ENCODE measurements around the gene SCUBE1.

The SCUBE1 gene

DNA sequence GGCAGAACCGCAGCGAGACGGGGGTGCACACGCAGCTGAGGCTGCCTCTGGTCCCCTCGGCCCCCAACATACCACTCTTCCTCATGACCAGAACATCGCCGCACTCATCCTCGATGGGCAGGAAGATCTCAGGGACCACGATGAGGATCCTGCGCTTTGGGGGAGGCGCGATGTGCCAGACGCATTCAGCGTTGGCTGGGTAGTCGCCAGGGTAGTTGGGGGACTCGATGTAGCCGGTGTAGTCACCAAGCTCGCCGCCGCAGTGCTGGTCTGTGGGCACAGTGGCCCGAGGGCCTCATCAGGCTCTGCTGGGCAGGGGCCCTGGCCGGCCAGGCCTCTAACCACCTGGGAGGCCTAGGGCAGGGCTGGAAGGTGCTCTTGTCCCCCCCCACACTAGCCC, 133.2 kb downstream of the SCUBE1 start:
- no peak for DNase-seq

DNA sequence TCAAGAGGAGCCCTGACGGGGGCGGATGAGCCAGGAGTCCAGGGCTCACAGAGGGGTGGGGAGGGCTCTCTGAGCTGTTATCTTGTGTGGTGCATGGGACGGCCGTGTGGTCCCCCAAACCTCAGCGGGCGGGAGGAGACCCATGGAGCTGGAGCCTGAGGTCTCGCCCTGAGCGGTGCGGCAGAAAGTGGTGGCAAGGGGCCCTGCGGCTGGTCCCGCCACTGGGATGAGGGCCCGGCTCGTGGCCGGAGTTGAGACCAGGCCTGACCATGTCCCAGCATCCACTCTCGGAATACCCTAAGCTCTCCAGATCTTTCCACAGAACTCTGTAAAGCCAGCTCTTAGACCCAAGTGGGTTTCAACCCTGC, 133.7 kb downstream of the SCUBE1 start:
- no peak for DNase-seq

DNA sequence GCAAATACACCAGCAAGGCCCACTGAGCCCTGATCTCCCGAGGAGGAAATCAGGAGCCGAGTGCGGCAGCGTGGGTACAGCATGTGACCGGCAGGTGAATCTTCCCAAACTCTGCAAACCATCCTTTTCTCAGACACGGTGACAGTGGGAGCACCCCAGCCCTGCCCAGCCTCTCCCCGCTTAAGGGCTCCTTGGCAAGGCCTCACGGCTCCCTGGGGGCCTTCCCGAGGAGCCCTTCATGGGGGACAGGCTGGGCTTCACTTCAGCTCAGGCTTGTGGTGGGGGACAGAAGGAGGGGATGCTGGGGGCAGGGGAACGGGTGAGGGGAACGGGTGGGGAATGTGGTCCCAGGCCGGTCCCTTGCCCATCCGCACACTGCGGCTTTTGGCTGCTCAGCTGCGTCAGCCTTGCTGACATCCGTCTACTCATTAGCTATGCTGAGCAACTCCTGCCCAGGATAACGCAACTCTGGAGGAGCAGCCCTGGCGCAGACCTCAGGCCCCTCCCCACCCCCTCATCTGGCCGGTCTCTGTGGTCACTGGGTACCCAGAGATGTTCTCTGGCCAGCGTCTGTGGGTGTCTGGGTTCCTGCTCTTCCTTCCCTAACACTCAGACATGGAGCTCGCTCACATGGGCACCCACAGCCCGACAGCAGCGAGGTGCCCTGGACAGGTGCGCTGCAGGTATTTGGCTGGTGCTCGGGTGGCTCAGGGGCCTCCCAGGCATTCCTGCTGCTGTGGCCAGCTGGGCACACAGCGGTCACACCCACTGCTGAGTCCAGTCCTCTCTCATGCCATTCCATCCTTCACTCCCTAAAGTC, 134.3 kb downstream of the SCUBE1 start:
- DNase-seq, result no peak

DNA sequence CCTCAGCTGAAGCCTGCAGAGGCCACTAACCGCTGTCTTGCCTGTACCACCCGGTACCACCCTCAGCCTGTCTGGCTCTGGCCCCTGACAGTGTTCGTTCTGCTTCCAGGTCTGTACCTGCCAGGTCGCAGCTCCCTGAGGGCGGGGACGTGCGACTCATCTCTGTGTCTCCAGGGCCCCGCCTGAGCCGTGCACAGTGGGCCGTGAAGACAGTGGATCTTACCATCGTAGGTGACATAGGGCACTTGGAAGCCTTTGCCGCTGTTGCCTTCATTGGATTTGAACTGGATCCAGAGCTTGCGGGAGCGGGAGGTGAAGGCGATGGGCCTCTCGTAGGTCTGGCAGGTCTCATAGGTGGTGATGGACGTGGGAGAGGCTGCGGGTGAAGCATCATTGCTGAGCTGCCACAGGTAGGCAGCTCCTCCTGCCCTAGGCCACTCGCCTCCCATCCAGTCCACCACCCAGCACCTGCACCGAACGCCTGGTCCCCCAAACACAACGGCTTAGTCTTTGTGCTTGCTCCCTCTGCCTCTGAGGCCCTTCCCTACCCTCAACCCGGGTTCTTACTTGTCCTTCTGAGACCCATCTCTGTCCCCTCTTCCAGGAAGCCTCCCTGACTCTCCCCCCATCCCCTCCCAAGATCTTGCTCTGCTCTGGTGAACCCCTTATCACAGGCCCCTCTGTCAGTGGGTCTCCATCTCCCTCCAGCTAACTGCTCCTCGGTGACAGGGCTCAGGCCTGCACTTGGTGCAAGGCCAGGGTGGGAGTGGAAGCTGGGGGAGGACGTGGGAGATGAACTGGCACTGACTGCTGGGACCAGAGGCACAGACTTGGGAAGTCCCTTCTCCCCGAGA, 135.1 kb downstream of the SCUBE1 start:
- no peak for DNase-seq

DNA sequence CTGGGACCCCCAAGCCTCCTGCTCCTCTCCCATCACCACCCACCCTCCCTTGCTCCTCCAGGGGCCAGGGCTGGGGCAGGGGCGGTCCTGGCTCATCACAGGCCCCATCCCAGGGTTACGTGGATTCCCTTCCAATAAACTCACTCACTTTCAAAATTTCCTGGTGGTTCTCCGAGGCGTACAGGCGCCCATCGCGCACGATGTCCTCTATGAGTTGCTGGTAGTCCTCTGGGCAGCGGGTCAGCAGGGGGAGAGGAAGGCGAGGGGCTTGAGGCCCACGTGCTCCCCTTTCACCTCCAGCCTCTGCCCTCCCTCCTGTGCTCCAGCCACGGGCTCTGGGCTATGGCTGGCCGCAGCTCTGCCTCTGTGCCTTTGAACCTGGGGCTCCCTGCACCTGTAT, 135.8 kb downstream of the SCUBE1 start:
- no peak for DNase-seq

DNA sequence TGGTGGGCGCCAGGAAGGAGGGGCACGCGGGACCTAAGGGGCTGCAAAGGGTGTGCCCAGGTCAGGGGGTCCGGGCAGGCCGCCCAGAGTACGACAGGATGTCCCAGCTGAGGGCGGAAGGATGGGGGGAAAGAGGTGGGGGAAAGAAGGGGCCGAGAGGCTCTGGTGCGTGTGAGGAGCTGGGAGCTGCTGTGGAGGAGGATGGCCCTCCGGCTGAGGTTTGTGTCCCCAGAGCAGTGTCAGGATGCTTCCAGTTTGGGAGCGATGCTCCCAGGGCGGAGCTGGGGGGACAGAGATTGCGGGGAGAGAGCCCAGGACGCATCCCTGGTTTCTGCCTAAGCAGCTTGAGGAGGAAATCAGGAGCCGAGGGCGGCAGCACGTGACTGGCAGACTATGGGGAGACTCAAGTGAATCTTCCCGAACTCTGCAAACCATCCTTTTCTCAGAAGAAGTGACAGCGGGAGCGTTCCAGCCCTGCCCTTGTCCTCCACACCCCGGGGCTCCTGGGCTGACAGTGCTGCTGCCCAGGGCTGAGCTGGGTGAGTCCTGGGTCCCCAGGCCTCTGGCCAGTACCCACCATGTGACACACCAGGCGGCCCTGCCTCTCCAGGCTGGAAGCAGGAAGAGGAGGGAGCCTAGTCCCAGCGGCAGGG, 136.5 kb downstream of the SCUBE1 start:
- DNase-seq, result no peak

DNA sequence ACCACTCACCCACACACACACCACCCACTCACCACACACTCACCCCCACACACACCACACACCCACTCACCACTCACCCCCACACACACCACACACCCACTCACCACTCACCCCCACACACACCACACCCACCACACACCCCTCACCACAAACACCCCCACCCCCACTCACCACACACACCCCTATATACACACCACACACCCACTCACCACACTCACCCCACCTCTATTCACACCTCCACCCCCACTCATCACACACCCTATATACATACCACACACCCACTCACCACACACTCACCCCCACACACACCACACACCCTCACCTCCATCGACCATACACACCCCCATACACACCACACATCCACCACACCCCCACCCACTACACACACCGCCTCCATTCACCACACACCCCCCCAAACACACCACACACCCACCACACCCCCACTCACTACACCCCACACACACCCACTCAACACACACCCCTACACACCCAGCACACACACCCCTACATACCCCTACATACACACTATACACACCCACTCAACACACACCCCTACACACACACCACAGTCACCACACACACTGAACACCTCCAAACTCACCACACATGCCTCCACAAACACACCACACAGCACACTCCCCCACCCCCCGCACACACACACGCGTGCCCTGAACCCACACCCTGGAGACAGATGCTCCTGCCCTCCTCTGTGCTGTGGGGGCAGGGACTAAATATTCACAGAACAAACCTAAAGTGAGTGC, 137.2 kb downstream of the SCUBE1 start:
- DNase-seq, result no peak

DNA sequence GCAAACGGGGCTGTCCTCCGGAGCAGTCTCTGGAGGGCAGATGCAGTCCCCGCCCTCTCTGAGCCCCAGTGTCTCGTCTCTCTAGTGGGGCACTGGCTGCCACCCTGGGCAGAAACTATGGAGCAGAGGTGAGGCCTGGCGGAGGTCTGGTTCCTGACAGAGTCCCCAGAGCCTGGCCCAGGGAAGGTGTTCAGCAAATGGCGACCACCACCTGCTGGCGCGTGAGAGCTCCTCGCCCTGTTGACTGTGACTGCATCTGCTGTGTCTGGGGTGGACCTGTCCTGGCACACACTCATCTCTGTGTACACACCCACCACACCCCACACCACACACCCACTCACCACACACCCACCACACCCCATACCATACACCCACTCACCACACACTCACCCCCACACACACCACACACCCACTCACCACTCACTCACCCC, 137.9 kb downstream of the SCUBE1 start:
- DNase-seq, result no peak

DNA sequence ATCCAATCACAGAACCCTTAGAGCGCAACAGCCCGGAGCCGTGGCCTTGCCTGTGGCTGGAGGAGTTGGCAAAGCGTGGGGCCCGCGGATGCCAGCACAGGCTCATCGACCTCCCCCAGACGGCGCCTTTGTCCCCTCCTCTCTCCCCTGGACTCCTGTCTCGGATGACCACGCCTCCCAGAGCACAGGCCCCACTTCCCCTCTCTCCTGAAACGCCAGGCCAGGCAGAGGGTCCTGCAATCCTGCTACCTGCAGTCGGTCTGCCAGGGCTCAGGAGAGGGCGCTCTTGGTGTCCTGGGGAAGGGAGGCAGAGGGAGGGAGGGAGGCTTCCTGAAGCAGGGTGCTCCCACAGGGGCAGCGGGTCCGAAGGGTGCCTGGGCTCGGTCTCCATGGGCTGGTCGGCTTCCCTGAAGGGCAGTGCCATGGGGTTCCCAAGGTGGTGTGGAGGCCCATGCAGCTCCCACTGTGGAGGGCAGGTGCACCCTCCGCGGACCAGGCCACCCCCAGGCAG, 139.6 kb downstream of the SCUBE1 start:
- DNase-seq, result no peak

DNA sequence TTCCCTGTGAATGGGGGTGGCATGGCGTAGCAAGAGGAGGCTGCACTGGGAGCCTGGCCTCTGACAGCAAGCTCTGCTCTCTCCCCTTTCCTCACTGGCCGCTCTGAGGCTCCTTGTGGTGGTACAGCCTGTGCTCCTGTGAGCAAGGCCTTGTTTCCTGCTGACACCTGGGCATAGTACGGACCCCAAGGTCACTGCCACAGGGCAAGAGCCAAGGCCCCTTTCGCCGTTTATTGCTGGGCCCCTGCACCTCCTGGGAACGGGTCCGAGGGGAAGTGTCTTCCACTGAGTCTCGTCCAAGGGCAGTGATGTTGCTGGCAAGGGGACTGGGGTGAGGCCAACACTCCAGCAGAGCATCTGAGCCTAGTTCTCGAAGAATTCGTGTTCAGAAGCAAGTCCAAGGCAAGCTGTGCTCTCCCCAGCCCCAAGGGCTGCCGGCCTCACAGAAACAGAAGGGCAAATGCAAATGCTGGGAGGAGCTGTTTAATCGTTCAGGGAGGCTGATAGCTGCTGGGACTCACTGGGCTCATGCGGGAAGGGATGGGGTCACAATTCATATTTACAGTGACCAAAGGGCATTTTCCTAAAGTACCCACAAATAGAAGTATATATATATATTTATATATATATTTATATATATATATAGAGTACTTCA, 140.3 kb downstream of the SCUBE1 start:
- DNase-seq, result no peak

DNA sequence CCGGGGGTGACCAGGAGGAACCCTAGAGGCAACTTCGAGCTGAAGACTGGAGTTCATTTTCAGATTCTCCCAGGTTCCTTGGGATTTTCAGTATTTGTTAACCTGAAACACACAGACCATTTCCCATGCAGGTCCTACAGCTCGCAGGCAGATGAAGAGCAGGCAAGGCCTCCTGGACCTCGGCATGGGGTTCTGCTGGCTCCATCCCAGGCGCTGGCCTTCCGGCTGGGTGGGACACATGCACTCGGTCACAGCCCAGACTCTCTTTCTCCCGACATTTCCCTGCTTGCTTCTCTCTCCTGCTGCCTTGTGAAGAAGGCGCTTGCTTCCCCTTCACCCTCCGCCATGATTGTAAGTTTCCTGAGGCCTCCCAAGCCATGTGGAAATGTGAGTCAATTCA, 140.8 kb downstream of the SCUBE1 start:
- no peak for DNase-seq

DNA sequence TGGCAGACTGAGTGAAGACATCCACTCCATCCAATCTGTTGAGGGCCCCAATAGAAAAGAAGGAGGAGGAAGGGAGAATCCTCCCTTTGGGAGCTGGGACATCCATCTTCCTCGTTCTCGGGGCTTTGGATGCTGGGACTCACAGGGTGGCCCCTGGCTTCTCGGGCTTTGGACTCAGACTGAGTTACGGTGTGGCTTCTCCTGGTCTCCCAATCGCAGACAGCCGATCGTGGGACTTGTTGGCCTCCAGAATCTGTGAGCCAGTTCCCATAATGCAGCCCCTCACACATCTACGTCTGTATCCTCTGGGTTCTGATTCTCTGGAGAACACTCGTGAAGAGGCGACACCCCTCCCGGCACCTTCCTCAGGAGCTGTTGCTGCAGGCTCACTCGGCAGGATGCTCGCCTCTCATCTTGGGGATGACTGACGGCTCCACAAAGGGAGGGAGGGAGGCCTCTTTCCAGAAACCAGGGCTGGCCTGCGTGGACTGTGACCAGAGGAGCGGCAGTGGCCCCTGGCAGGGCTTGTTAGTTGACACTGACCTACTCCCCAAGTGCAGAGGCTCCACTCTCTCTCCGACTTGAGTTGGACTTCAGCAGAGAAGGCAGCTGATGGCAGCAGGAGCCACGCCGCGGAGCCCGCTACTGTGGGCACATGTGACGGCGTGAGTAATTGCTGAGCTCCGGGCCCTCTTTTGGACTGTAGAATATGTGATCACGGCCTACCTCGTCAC, 141.5 kb downstream of the SCUBE1 start:
- DNase-seq, result no peak

DNA sequence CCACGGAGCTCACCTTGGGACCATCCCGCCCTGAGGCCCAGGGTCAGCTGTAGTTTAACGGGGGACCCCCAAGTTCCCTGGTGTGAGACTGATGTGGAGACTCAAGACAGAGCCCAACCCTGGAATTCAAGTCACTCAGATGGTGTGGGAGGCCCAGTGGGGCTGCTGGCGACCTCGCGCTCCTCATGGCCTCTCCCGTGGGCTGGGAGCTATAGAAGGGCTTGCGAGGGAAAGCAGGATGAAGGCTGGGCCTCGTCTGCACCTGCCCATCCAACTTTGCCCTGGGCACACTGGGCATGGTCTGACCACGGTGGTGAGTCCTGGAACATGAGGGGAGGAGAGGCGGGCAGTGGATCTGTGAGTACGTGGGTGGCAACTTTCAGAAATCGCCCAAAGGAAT, 142.6 kb downstream of the SCUBE1 start:
- DNase-seq, result no peak

DNA sequence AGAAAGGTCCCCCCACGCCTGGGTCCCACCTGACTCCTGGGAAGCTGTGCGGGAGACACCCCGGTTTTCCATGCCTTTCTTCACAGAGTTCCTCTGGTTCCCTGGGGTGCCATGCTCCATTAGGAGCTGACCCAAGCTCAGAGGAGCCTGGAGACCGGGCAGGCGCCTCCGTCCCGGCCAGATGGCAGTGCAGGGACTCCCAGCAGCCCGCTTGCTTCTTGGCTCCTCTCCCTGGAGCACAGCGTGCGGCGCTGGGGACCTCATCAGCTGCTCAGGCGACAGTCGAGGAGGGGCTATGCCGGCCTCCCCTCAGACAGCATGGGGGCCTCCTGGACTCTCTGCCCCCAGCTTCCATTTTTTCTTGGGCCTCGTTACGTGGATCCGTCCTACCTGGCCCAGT, 143.1 kb downstream of the SCUBE1 start:
- DNase-seq, result no peak

DNA sequence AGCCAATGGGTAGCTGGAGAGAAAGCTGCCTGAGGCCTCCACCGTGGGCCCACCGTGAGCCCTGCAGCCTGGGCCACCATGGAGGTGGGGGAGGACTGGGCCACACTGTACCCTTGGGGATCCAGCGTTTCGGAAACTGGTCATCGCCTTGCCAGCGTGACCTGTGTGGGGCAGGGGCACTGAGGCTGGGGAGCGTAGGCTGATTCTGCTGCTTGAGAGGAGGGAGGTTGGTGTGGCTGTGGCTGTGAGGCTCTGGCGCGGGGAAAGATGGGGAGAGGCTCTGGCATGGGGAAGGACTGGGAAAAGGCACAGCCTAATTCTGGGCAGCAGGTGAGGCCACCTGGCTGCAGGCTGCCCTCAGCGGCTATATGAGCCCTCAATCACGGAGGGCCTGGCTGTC, 143.6 kb downstream of the SCUBE1 start:
- DNase-seq, result no peak

DNA sequence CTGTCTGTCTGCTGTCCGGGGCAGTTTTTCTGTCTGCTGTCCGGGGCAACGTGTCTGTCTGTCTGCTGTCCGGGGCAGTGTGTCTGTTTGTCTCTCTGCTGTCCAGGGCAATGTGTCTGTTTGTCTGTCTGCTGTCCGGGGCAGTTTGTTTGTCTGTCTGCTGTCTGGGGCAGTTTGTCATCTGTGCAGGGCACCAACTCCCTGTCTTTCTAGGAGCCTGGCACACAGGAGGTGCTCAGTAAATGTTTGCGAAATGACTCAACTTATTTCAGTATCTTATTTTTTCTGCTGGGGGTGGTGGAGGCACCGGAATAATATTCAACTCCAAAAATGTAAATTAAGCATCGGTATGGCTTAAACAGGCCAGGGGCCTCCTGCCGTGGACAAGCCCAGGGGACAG, 144.2 kb downstream of the SCUBE1 start:
- no peak for DNase-seq

DNA sequence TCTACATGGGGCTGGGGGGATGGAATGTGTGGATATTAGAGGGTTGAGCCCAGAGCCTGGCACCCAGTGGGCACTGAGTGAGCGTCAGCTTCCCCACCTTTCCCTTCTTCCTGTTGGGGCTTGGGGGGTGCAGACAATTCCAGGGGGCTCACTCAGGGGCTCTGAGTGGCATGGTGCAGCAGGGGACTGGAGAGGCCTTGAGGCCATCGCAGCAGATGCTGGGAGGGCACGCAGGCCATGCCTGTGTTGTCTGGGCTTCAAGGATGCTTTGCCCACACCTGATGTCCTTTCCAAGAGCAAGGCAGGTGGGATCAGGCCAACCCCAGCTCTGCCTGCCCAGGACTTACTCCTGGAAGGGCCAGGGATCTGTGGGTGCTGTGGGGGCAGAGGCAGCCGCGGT, 145.0 kb downstream of the SCUBE1 start:
- no peak for DNase-seq

DNA sequence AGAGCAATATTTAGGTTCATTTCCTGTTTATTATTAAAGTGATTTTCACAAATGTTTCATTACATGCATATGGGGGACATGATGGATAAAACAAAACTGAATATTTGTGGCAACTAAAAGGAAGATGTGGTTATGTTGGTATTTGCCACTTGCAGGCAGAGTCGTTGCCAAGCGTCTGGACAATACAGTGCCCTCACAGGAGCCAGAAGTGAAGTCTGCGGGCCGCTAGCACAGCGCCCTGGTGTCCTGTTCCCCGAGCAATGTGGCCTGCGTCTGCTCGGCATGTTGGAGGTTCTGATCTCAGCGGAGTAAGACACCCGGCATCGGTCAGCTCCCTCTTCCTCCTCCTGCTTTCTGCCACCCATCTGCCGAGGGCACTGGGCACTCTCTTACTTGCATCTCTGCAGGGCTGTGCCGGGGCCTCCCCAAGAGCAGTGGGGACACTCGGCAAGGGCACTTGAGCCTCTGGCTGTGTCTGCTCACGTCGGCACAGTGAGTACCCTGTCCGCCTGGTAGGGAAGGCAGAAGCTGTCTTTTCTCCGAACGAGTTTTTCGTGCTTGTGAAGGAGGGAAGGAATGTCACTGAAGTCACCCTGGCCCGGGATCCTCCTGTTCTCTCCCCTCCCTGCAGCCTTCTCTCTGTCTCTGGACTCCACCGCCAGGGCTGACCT, 145.8 kb downstream of the SCUBE1 start:
- DNase-seq, result no peak

DNA sequence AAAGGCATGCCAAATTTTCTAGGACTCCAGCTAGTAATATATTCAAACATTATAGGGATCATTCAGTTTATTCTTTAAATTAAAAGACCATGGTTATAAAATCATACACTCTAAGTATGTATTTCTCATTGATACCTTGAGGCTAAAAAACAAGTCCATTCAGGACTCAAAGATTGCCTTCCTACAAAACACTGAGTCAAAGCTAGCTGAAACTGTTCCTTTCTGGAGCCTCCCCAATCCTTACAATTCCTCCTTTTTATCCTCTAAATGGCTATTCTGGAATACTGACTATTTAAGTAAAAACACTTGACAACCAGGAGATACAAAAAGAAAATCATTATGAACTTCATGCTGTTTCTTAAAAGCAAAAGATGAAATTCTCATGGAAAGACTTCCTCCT, 151.3 kb downstream of the SCUBE1 start:
- DNase-seq, result no peak

DNA sequence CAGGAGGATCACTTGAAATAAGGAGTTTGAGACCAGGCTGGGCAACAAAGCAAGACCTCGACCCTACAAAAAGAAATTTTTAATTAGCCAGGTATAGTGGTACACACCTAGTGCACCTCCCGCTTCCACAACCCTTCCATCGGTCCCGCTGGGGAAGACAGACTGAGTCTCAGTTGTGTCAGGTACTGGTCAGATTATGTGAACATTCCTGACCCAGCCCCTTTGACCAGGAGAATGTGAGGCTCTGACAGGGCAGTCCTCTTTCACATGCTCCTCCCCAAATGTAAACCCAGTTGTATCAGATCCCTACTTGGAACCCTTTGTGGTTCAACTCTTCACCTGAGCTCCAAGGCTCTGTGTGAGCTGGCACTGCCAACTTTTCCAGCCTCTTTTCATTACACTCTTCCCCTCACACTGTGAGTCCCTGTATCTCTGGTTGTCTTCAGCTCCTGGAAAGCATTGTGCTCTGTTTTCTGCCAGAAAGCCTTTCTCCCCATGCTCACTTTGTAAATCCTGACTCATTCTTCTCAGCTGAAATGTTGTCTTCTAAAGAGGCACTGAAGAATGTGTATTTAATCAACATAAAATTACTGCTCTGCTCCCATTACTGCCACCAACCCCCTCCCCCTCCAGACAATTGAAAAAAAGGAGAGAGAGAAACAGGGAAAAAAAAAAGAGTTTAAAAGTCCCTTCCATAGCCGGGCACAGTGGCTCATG, 154.2 kb downstream of the SCUBE1 start:
- no peak for DNase-seq
